Caki2 (cell line): ENCODE measurements around the gene WNT3. TPM values are rescaled to one million over a fixed set of nuclear protein-coding genes. Genes with fewer than 3 reads are reported as not detected.
A peak's percentile ranks its signal among the peaks of the same experiment; 100 is the strongest.

ENCODE experiments used
- DNase-seq: peaks from one replicate; pipeline ENCODE4 v3.0.0-alpha.2; 2015; ENCODE audit warnings: low read depth
- in situ Hi-C: cut with HindIII; loops from 2 replicates; pipeline ENCODE4 v1.10.0; 2016; ENCODE audit warnings: low sequenced_read_pairs, low pct_unique_long_range_greater_than_20kb, mixed read lengths
- total RNA-seq: library from RNA; depleted of rRNA; stranded (reverse); fragments of >200 nt; shearing (Covaris generic); gene quantifications from 2 replicates; pipeline ENCODE4 v1.2.3, GENCODE V29; 2014; ENCODE audit warnings: low replicate concordance; rRNA removed

WNT3 gene
- total RNA-seq, 1 experiment from 2014 or later = 4.0 TPM

DNA sequence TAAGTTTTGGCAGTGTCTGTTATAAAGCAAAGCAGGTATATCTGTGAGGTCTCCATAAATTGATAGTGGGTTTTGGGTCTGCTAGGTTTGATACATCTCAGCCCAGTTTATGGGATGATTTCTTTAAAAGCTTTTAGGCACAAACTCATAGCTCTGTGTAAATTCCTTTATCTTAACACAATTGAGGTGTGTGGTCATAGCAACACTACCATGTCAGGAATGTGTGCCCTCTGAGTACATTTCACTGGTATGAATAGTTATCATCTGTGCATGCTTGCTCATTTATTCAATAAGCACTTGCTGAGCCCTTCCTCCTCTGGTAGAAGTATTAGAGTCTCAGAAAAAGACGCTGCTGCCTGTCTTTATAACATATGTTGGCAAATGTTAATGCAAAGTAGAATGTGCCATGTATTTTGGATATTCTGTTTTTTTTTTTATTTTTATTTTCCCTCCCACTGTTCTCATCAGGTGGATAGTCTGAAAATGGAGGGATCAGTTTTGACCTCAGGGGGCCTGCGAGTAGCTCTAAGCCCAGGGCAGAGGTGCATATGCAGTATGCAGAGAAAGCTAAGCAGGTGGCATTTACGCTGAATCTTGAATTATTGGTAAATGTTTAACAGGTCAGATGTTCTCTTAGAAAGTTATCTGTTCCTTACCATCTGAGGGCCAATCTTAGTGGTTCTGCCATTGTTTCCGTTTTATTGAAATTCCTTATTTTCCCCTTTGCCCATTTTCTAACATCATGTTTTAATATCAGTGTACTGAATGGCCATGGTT, 90.7 kb downstream of the WNT3 start:
- in situ Hi-C loops = no loop called here

DNA sequence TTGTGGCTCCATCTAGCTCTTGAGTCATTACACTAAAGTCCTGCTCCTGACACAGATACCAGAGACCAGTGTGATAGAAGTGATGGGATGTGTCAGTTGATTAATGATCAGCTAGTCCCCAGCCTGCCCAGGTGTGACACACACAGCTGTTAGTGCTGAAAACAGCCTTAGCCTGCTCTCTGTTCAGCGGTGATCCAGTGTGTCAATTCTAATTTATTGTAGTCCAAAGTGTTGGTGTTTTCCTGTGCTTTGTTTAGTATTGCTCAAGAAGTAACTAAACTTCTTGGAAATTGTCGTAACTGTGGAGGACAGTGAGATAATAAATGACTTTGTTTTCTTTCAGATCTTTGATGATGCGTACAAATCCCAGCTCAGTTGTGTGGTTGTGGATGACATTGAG, 92.3 kb downstream of the WNT3 start:
- in situ Hi-C loops = no loop called here
- peak; percentile 25 for DNase-seq

More for the DNA sequence above, 90.7 kb downstream of the WNT3 start:
- no peak for DNase-seq

DNA sequence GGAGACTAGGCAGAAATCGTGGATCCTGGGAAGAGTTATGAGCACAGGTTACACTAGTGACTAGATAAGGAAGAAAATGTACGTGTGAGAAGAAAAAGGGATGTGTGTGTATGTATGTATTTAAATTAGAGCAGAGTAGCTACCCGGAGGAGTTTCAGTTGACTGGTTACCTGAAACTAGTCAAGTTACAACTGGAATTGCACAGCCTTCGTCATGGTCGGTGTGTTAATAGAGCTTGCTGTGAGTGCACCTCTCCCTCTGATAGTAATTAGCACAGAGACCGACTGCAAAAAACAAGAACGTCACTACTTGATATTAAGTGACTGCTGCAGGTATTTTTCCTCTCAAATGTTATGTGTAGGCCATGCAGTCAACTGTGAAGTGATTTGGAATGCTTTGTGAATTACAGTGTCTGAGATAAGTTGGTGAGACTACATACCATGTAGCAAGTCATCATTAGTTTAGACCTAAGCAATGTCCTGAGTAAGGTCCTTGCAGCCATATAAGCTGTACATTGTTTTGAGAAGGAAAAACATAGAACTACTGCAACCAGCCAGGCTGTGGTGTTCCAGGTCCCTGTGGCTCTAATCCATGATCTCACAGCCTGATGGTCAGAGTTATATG, 95.7 kb downstream of the WNT3 start:
- in situ Hi-C loops = no loop called here
- DNase-seq = peak; percentile 33

DNA sequence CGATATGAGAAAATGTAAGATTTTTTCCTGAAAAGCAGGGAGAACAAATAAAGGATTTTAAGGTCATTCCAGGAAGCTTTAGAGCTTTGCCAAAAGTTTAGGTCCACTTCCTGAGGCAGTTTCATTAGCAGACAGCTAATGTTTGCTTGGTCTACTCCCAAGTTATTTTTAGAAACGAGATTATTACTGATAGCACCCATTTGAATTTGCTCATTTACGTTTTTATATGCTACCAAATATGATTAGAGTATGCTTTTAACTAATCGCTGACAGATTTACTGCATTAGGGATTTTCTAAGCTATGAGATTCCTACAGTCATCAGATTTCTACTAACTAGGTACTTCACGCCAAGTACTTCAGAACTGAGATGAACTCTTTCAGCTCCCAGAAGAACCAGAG, 98.1 kb downstream of the WNT3 start:
- in situ Hi-C loops = no loop called here
- DNase-seq = no peak

DNA sequence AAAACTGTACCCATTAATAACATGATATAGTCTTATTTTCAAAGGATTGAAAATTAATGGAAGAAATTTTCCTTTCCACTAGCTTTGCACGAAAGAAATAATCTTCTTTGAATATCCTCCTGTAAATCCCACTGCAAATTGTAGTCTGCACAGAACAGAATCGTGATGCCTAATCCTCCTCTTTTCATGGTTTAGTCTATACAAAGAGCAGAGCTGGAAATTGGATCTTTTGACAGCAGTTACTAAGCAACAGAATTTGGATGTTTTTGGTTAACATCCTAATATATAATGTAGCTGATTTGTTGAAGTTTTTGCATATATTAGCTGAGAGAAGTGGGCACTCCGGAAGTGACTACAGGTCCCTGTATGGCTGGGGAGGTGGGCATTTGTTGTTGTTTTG, 98.6 kb downstream of the WNT3 start:
- in situ Hi-C loops = no loop called here
- no peak for DNase-seq

DNA sequence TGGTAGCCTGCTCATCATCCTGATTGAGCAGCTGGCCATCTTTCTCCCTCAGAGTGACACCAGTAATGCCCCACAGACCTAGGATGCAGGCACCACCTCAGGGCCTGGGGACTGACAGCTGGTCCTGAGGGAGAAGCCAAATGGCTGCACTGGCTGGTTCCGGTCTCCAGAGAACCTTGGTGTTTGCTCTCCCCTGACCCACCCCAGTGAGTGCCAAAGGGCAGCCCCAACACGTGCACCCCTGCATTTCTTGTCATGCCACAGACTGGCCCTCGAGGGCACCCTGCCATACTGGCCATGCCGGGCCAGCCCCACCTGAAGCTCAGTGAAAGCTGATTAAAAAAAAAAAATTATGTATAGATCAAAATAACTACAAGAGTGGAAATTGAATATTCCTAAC, 100.5 kb downstream of the WNT3 start:
- no peak for DNase-seq
- in situ Hi-C loops = no loop called here

Other genes starting within 250 kb of the WNT3 start
- 2.2 and 12.7 TPM in 2 replicates for gene ARL17A, start 239.0 kb downstream of the WNT3 start, total RNA-seq
- gene NSF, start 228.0 kb downstream of the WNT3 start, total RNA-seq = 14.9 and 15.3 TPM in 2 replicates
- gene WNT9B, start 32.9 kb upstream of the WNT3 start, total RNA-seq = not detected in 2 replicates
- gene GOSR2, start 104.5 kb upstream of the WNT3 start, total RNA-seq = 43.2 and 48.2 TPM in 2 replicates
- not detected in 2 replicates for gene RPRML, start 160.6 kb upstream of the WNT3 start, total RNA-seq